Stimulated activated CD8-positive, alpha-beta memory T cell treated with anti-CD3 and anti-CD28 coated beads, Interleukin-2, amount 100 ng/mL, for 1 hour (primary cell): Measurements from ENCODE around the gene CHTF8.
A peak's percentile ranks its signal among the peaks of the same experiment; 100 is the strongest.
"Not testable (repeated sequence)": the region's sequence is repeated elsewhere in the genome, so short reads cannot be mapped to it uniquely, and the experiment has no call there.

Source experiments
- DNase-seq, 2 donors: peaks; one replicate each; pipeline ENCODE4 v3.0.0-alpha.2; 2020; ENCODE audit warnings: low read depth in 2 of 2

The CHTF8 gene, protein sequence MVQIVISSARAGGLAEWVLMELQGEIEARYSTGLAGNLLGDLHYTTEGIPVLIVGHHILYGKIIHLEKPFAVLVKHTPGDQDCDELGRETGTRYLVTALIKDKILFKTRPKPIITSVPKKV

DNA sequence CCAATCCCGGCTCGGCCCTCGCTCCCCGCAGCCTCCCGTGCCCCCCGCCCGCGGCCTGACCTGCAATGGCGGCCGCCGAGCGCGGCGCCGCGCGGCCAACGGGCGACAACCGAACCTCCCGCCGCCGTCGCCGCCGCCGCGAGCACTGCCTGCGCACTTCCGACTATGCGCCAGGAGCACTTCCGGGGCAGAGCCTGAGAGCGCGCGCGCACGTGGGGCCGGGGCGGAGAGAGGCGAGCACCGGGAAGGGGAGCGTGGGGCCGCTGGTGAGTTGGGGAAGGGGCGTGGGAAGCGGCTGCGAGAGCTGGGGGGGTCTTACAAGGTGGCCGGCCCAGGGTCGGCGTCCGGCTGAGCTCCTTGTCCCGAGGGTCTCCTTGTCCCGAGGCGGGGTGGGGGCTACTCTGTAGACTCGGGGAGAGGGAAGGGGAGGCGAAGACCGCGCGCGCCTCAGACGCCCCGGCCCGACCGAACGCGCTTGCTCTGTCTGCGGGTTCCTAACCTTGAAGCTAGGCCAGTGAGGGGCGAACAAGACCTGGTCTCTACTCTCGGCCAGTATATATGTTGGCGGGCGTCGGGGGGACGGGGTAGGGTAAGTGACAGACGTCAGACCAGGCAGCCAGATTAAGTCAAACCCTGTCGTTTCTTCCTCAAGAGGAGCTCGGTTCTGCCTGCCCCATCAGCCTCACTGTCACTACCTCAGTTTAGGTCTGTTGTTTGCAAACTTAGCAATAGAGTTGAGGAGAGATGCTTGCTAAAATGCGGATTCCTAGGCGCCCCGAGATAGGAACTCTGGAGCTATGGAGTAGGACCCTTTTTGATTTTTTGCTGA lies at the start of gene CHTF8, which contains the start of gene UTP4:
TSS of gene CHTF8 (minus strand) at position 165 of the 829 bp plus-strand sequence. CDS start 11,130 bp downstream, outside the sequence.
TSS of gene UTP4 (plus strand) at position 226 of the 829 bp plus-strand sequence. CDS start 811 bp downstream, outside the sequence.
- peak; percentile 70 to 76 for DNase-seq

DNA sequence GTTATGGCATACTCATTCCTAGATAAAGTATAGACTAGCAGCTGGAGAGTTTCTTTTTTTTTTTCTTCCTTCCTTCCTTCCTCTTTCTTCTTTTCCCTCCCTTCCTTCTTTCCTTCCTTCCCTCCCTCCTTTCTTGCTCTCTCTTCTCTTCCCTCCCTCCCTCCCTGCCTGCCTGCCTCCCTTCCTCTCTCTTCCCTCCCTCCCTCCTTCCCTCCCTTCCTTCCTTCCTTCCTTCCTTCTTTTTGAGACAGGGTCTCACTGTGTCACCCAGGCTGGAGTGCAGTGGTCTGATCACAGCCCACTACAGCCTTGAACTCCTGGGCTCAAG lies 47.6 kb upstream of the CHTF8 start:
- no peak for DNase-seq

DNA sequence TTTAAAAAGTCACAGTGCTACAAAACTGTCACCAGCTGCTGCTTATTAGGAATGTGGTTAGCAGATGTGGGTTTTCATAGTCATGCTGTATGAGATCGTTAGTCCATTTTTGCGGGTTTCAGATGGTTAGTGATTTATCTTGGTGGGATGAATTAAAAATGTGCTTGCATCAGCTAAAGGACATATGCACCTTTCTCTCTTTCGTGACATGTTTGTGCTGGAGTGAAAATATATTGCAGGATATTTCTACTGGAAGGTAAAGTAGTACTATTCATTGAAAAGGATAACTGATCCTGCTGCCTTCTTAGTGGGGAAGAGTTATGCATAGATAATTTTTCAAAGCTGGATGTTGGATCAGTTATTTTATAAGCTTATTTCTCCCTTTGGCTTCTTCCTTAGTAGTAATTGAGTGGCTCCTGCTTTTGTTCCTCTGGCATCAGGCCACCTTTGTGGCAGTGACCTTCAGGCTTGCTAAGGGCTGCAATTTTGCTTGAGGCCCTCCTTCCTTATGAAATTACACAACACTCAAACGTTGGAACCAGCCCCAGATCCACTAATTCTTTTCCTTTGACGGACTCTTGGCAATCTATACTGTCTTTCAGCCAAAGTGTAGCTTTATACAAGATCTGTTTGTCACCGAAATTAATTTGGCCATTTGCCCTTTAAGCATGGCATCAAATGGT lies 47.1 kb upstream of the CHTF8 start:
- no peak for DNase-seq

DNA sequence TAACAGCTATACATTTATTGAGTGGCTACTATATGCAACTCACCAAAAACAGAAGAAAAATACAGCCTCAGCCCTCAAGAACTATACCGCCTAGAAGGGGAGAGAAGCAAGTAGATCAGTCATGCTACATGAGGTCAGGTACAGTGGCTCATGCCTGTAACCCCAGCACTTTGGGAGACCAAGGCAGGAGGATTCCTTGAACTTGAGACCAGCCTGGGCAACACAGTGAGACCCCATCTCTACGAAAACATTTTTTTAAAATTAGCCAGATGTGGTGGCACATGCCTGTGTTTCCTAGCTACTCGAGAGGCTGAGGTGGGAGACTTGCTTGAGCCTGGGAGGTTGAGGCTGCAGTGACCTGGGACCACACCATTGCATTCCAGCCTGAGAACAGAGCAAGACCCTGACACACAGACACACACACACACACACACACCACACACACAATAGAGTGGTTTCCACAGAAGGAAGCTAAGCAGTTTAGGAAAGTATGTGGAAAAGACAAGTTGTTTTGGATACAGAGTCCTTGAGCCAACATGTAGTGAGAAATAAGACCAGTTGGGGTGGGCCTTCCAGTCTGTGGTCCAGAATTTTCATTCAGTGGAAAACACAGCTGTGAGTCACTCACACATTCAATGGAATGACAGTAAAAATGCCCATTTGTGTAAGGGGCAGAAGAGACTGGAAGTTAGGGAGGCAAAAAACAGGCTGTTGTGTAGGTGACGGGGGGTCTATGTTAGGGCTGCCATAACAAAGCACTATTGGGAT lies 43.8 kb upstream of the CHTF8 start:
- DNase-seq = no peak

DNA sequence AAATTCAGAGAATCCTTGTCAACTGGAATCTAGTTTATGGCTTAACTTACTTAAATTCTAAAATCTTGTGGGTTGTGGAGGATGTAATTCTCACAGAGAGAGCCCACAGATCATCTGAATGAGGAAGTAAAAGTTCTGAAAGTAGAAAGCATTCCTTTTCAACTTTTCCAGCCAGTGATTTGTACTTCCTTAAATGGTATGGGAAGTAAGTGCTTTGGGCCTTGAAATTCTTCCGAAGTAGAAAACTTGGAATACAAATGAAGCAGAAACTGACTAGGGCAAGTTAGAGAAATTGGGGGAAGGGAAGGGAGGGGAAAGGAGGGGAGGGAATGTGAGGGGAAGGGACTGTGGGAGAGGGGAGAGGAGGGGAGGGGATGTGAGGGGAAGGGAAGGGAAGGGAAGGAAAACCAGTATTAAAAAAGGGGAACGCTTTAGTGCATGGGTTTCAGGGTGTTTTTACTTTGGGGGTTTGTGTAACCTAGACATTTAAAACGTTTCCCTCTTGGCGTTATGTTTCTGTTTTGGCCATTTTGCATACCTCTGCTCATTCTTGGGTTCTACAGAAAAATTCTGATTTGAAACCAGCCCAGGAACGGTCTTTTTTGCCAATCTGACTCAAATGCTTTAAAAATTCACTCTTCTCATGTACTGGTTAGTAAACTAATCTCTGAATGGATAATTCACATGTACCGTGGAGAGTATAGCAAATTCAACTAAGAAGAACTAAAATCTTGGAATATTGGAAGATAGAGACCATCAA lies 39.1 kb upstream of the CHTF8 start:
- no peak for DNase-seq

DNA sequence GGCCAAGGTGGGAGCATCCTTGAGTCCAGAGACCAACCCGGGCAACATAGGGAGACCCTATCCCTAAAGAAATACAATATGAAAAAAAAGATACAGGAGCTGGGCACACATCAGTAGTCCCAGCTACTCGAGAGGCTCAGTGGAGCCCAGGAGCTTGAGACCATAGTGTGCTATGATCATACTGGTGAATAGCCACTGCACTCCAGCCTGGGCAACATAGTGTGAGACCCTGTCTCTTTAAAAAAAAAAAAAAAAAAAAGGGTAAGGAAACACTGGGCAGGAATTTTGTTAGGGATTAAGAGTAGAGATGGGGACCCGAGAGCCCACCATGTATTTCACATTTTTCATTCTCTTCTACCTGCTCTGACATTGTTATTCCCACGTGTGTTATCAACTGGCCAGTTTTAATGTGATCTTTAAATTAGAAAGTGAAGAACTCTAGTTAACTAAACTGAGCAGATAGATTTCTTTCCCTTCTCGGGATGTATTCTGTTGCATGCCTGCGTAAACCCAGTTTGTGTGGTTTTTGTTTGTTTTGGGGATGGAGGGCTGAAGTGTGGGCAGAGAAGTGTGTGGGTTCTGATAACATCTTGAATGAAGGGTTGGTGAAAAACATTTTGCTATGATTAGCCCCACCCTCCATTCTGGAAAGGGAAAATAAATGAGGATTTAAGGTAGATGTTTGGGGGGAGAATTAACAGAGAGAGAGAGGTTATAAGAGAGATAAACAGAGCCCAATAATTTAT lies 37.4 kb upstream of the CHTF8 start:
- DNase-seq = no peak

DNA sequence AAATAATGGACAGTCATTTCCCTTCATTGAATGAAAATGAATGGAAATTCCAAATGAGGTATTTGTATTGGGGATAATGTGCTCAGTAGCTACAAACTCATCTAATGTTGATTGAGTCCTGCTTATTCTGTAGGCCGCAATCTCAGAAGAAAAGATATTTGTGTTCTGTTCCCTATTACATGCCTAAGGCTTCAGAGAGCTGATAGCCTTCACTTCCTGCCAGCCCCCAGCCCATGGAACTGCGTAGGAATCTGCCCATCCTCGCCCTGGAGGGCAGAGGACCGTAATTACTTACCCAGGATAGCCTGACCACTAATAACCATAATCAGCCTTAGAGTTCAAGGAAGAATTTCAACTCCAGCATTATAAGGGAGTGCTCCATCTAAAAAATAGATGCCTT lies 36.7 kb upstream of the CHTF8 start:
- DNase-seq = no peak

DNA sequence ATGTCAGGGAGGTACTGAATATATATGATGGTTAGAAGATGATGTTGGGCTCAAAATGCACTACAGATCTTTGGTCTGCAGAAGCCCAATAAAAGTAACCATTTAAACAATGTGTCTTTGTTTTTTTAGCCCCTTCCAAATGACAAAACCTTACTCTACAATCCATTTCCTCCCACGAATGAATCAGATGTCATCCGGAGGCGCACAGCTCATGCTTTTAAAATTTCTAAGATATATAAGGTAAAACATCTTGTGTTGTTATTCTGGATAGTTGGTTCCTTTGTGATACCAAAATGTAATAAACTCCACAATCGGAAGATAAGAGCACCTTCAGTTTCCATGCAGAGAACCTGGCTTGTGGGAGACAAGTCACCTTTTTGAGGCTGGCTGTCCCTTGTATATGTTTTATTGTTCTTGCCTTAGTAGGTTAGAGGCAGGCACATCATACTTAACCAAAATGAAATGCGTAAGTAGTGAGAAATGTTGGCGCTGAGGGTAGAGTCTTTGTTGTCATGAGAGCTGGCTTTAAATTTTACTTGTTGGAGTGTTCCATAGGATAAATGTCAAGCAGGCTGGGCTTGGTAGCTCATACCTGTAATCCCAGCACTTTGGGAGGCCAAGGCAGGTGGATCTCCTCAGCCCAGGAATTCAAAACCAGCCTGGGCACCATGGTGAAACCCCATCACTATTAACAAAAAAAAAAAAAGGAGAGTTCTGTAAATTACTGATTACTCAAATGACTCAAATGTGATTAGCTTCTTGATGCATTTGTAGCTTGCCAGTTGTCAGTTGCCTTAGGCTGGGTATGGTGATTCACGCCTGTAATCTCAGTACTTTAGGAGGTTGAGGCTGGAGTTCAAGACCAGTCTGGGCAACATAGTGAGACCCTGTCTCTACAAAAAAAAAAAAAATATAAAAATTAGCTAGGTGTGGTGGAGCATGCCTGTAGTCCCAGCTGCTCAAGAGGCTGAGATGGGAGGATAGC lies 34.9 kb upstream of the CHTF8 start:
- no peak for DNase-seq

DNA sequence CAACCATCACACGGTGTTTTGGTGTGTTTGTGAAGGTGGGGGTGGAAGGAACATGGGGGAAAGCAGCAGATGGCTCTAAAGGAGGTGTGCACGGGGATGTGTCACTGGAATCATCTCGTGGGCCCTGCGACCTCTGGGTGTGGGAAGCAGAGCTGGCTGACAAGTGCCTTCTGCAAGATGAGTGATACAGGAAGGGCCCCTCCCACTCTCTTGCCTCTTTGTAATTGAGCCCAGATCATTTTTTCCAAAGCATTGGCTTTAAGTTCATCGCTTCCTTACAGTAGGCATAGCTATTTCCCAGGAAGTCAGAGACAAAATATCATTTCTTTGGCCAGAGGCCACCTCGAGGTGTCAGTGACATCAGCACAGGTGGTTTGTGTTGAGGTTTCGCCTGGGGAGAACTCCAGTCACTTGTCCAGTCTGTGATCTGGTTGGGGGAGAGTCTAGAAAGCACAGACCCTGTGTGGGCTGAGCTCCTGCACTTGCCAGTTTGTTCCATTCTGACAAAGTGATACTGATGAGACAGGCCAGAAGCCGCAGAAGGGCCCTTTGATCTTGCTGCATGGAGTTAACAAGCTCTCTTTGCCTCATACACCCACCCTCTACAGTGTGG lies 33.9 kb upstream of the CHTF8 start:
- peak in 1 of 2 donors; percentile 10 for DNase-seq

DNA sequence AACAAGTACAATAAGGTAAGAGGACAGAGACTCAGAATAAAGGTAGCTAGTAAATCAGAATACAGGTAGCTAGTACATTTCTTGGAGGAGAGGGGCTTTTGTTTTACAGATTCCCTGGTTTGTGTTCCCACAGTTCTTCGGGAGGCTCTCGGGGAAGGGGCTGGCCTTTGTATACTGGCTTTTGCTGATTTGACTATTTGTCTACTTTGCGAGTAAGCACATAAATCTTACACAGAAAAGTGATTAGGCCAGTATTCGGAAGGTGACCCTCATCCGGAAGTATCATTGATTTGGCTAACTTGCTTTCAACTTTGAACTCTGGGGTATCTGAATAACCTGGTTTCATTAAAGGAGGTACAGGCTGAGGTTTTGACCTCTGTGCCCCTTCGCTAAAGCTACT lies 33.2 kb upstream of the CHTF8 start:
- DNase-seq = no peak

DNA sequence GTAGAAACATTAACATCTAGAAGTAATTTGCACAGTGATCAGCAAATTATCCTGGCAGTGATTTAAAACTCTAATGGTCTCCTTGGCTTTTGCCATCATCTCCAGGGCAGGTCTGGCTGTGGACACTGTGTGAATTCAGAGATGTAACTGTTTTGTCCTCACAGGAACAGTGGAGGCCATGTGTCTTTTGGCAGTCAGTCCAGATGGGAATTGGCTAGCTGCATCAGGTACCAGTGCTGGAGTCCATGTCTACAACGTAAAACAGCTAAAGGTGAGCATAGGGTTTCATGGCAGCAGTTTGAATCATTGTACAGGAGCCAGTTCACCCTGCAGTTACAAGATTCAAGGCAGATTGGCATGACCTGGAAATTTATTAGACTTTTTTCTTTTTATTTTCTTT lies 27.8 kb upstream of the CHTF8 start:
- no peak for DNase-seq

DNA sequence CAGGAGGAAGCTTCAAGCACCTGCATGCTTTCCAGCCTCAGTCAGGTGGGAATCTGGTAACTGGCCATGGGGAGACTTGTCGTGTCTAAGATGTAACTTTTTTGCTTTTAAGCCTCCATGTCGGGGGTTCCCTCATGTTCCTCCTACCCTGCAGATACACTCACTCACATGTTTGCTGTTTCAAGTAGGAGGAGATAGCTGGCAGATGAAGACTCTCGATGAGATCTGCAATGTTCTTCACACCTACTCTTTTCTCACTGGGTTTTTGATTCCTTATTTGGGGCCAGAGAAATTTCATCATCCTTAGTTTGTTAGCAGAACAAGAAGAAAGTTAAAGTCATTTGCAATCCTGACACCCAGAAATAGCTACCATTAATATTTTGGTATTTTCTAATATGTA lies 24.8 kb upstream of the CHTF8 start:
- DNase-seq = no peak

DNA sequence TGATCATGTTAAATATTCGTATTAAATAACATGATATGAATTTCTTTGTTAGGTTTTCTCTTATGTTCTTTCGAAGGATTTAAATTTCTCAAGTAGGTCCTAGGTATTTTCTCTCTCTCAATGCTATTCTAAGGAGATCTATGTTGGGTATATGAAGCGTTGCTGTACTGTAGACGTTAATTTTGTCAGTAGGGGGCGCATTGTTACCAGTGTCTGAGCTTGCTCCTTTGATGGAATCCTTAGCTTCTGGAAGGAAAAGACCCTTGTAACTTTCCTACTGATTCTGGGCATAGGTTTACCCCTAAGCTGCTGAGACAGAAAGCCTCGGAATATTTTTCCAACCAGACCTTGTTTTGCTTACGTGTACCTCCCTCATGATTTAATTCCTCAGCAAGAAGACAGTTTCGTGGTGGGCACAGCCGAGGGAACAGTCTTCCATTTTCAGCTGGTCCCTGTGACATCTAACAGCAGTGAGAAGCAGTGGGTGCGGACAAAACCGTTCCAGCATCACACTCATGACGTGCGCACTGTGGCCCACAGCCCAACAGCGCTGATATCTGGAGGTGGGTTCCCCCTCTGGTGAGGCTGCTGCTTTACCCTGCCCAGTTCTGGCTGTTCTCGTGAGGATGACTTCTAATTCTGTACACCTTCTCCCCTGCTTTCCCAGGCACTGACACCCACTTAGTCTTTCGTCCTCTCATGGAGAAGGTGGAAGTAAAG lies 17.9 kb upstream of the CHTF8 start:
- DNase-seq = peak in 1 of 2 donors; percentile 10

DNA sequence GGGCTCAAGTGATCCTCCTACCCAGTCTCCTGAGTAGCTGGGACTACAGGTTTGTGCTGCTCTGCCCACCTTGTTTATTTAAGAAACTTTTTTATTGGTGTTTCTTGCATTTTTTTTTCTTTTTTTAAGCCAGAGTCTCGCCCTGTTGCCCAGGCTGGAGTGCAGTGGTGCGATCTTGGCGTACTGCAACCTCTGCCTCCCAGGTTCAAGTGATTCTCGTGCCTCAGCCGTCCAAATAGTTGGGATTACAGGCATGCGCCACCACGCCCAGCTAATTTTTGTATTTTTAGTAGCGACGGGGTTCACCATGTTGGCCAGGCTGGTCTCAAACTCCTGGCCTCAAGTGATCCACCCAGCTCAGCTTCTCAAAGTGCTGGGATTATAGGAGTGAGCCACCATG lies 17.2 kb upstream of the CHTF8 start:
- not testable (repeated sequence) for DNase-seq

DNA sequence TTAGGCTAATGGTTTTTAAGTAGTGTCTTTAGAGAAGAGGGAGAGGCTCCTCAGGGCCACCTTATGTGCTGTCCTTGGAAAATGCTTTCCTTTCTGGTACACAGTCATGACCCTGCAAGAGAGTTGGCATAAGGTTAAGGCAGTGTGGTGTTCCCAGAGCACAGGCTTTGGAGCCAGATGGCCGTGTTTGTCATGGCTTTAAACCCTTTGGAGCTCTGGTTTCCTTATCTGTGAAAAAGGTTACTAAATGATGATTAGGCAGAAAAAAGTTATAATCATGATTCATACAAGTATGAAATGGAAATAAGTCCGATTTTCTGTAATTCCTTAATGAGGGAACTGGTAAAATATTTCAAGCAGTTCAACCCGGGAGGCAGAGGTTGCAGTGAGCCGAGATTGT lies 13.3 kb upstream of the CHTF8 start:
- DNase-seq = no peak

DNA sequence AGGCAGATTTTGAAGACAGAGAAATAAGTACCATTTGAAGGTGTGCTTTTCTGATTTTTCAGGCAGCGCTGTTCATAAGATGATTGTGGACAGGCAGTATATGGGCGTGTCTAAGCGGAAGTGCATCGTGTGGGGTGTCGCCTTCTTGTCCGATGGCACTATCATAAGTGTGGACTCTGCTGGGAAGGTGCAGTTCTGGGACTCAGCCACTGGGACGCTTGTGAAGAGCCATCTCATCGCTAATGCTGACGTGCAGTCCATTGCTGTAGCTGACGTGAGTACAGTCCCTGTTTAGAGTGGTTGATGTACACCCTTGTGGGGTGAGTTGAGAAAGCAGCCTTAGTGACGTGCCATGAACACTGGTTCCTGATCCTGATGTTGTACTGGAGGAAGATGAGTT lies 10.7 kb upstream of the CHTF8 start:
- no peak for DNase-seq

DNA sequence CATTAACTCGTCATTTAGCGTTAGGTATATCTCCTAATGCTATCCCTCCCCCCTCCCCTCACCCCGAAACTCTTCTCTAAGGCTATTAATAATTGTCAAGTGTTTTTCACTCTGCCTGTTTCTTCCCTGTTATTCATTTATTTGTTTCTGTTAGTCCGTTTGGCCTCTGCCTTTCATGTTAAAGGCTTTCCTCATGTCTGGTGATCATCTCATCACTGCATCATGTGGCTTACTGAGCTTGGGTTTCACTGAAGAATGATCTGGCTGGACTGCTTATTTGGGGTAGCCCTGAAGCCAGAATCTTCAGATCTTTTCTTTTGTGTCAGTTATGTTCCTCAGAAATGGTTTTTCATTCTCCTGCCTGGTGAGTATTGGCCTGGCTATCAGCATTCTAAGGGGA lies 9.5 kb upstream of the CHTF8 start:
- no peak for DNase-seq

DNA sequence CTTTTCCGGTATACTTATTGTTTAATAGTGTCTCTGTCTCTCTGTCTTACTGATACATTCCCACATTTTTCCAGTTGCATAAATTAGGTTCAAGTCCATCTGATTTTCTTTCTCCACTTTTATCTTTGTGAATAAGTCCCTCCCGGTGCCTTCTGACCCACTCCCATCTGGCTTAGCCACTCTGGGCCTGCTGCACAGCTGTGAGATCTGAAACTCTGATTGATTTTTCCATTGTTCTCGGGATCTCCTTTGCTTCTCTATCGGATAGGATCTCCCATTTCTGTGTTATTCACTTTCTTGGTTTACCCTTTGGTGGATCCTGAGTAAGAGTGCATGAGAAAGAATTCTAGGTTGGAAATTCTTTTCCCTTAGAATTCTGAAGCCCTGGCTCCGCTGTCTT lies 8.6 kb upstream of the CHTF8 start:
- no peak for DNase-seq
